Measurements from ENCODE around the gene FEM1A.

DNA sequence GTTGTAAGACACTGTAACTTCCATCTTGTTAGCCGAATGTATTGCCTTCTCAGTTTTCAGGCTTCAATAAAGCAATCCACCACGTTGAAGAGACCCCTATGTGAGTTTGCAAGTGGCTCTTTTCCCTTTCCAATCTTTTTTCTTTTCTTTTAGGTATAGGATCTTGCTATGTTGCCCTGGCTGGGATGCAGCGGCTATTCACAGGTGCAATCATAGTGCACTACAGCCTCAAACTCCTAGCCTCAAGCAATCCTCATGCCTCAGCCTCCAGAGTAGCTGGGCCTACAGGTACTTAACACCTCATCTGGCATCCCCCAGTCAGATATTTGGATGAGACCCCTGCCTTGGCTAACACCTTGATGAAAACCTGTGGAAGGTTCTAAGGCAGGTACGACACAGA, 33.5 kb upstream of the FEM1A start:
- no peak for TF ChIP-seq EZH2 (IDR thresholded peaks at IDR 0.05; ENCODE audit: insufficient read depth, poor library complexity, severe bottlenecking)
- no peak for TF ChIP-seq EZH2phosphoT487 (IDR thresholded peaks at IDR 0.05; ENCODE audit: insufficient read depth, low read depth)
